Vagina (tissue), 2 donors: ENCODE results near the gene ZNF780B. TPM values are rescaled to one million over a fixed set of nuclear protein-coding genes. Genes with fewer than 3 reads are reported as not detected.

Source experiments
- DNase-seq, 2 donors: peaks; one replicate each; pipeline ENCODE4 v3.0.0-alpha.2; 2017; ENCODE audit errors: extremely low spot score in 2 of 2
- H3K27ac ChIP-seq: fragments of 200-600 bp; sonication (generic); one replicate; pipeline ENCODE4 v1.5.1; 2019
- H3K27me3 ChIP-seq: fragments of 200-600 bp; sonication (generic); one replicate; pipeline ENCODE4 v1.5.1; 2019
- H3K36me3 ChIP-seq, 2 donors: fragments of 200-600 bp; sonication (generic); one replicate each; pipeline ENCODE4 v1.5.1; 2017 to 2019
- H3K4me1 ChIP-seq: fragments of 200-600 bp; sonication (generic); one replicate; pipeline ENCODE4 v1.5.1; 2019
- H3K4me3 ChIP-seq, 2 donors: fragments of 200-600 bp; sonication (generic); 1 replicate in 1 of 2; 2 replicates in 1 of 2; pipeline ENCODE4 v1.5.1; 2016 to 2019
- H3K9me3 ChIP-seq: fragments of 200-600 bp; sonication (generic); one replicate; pipeline ENCODE4 v1.5.1; 2019
- POLR2A ChIP-seq, 2 donors: fragments of 450-650 bp; IDR thresholded peaks; one replicate each; pipeline ENCODE4 v1.6.1; 2017; ENCODE audit warnings: antibody characterized with exemption in 2 of 2, mild to moderate bottlenecking in 2 of 2, moderate library complexity in 2 of 2
- POLR2AphosphoS5 ChIP-seq, 2 donors: sonication (generic); formaldehyde crosslinking; IDR thresholded peaks; one replicate each; pipeline ENCODE4 v1.9.0; 2017; ENCODE audit warnings: antibody characterized with exemption in 2 of 2, mild to moderate bottlenecking in 2 of 2, low read depth in 1 of 2; ENCODE audit not compliant: insufficient read depth in 1 of 2
- intact Hi-C: fragments of 100-400 bp; cut with DNase I; formaldehyde crosslinking; loops from one replicate; pipeline ENCODE4 v1.15.1; 2023
- total RNA-seq: library from RNA; depleted of rRNA; stranded (reverse); fragments of >200 nt; gene quantifications from one replicate; pipeline ENCODE4 v1.2.3, GENCODE V29; 2016
- TF ChIP-seq, protein P1 (sequence below), 3 experiments: fragments of 450-650 bp in 2 of 3; fragments of 200-600 bp in 1 of 3; sonication (generic) in 1 of 3; IDR thresholded peaks; one replicate each; pipeline ENCODE4 v1.5.1; 2017 to 2019; ENCODE audit warnings: antibody characterized with exemption in 3 of 3, mild to moderate bottlenecking in 2 of 3, moderate library complexity in 2 of 3

Gene ZNF780B
- total RNA-seq, 1 donor from 2014 or later: 12.0 TPM

DNA sequence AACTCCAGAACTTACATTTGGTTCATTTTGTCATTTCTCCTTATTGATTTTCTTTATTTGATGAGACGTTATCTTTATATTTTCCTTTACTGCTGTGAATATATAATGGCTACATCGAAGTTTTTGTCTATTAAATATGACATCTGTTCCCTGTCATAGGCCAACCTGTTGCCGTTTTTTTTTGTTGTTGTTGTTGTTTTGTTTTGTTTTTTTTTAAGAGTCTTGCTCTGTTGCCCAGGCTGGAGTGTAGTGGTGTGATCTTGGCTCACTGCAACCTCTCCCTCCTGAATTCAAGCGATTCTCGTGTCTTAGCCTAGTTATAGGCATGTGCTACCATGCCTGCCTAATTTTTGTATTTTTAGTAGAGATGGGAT lies 29.4 kb downstream of the ZNF780B start:
- Histone ChIP-seq H3K4me1 (no peaks in the 10 kb centered on the region), H3K4me3 (no peak overlapping the region), H3K27ac (no peak overlapping the region), H3K27me3 (no peaks in the 10 kb centered on the region), H3K9me3 (peaks cover 61% of the 10 kb centered on the region), H3K36me3 (peaks cover 0 to 4% of the 10 kb centered on the region in 2 donors)
- TF ChIP-seq POLR2A (IDR thresholded peaks at IDR 0.05) (no peak), POLR2AphosphoS5 (IDR thresholded peaks at IDR 0.05; ENCODE audit: insufficient read depth in 1 of 2, low read depth in 1 of 2) (no peak)
- TF ChIP-seq, protein P1, sequence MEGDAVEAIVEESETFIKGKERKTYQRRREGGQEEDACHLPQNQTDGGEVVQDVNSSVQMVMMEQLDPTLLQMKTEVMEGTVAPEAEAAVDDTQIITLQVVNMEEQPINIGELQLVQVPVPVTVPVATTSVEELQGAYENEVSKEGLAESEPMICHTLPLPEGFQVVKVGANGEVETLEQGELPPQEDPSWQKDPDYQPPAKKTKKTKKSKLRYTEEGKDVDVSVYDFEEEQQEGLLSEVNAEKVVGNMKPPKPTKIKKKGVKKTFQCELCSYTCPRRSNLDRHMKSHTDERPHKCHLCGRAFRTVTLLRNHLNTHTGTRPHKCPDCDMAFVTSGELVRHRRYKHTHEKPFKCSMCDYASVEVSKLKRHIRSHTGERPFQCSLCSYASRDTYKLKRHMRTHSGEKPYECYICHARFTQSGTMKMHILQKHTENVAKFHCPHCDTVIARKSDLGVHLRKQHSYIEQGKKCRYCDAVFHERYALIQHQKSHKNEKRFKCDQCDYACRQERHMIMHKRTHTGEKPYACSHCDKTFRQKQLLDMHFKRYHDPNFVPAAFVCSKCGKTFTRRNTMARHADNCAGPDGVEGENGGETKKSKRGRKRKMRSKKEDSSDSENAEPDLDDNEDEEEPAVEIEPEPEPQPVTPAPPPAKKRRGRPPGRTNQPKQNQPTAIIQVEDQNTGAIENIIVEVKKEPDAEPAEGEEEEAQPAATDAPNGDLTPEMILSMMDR (IDR thresholded peaks at IDR 0.05): no peak
- intact Hi-C loops: no loop called here
- DNase-seq: no peak

DNA sequence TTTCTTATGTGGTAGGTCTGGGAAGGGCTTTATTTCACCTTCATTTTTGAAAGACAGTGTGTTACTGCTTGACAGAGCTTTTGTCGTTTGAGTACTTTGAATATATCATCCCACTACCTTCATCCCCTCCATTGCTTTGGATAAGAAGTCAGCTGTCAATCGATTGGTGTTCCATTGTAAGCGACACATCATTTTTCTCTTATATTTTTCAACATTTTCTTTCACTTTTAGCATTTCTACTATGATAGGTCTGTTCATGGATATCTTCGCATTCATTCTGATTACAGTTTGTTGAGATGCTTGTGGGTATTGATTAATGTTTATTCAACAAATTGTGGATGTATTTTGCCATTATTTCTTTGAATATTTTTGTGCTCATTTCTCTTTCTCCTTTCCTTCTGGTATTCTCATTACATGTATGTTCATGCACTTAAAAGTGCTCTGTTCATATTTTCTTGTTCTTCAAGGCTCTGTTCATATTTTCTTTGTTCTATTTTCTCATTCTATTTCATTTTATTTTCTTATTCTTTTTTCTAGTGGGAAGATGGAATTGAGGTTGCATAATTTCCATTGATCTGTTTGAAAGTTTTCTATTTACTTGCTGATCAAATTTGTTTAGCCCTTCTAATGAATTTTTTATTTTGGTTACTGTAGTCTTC lies 30.0 kb downstream of the ZNF780B start:
- no peak overlapping the region for H3K4me3 ChIP-seq
- no peak overlapping the region for H3K27ac ChIP-seq
- peaks cover 56% of the 10 kb centered on the region for H3K9me3 ChIP-seq
- no peaks in the 10 kb centered on the region for H3K4me1 ChIP-seq
- no peak for DNase-seq
- no peaks in the 10 kb centered on the region for H3K36me3 ChIP-seq
- intact Hi-C loops: no loop called here
- TF ChIP-seq POLR2A (IDR thresholded peaks at IDR 0.05): no peak
- no peaks in the 10 kb centered on the region for H3K27me3 ChIP-seq

DNA sequence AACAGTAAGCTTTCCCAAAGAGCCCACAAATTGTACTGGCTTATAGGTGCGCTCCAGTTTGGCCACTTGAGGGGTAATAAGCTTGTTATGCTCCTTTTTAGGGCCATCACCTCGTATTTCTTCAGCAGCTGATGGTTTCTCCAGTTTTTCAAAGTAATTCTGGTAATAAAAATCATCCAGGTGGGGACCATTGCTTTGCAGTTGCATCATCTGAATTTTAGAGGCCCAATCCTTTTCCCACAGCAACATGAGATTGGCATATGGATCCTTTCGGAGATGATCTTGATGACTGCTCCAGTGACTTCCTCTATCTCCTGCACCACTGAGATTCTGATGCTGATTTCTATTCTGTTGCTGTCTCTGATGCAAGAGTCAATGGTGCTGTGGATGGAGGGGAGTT lies 32.1 kb downstream of the ZNF780B start:
- no peaks in the 10 kb centered on the region for H3K27me3 ChIP-seq
- no peak overlapping the region for H3K27ac ChIP-seq
- no peaks in the 10 kb centered on the region for H3K36me3 ChIP-seq
- intact Hi-C loops: no loop called here
- TF ChIP-seq POLR2A (IDR thresholded peaks at IDR 0.05) (no peak), POLR2AphosphoS5 (IDR thresholded peaks at IDR 0.05; ENCODE audit: insufficient read depth in 1 of 2, low read depth in 1 of 2) (no peak)
- TF ChIP-seq, protein P1 (IDR thresholded peaks at IDR 0.05): no peak
- H3K9me3 ChIP-seq: peaks cover 37% of the 10 kb centered on the region
- no peak overlapping the region for H3K4me3 ChIP-seq
- no peak for DNase-seq
- no peaks in the 10 kb centered on the region for H3K4me1 ChIP-seq

DNA sequence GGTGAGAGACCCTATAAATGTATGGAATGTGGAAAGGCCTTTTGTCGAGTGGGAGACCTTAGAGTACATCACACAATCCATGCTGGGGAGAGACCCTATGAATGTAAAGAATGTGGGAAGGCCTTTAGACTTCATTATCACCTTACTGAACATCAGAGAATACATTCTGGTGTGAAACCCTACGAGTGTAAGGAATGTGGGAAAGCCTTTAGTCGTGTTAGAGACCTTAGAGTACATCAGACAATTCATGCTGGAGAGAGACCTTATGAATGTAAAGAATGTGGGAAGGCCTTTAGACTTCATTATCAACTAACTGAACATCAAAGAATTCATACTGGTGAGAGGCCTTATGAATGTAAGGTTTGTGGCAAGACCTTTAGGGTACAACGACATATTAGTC lies 42.0 kb downstream of the ZNF780B start:
- Histone ChIP-seq H3K4me1 (no peaks in the 10 kb centered on the region), H3K4me3 (no peak overlapping the region), H3K27ac (no peak overlapping the region), H3K9me3 (peaks cover 32% of the 10 kb centered on the region), H3K27me3 (no peaks in the 10 kb centered on the region), H3K36me3 (peaks cover 3 to 55% of the 10 kb centered on the region in 2 donors)
- TF ChIP-seq POLR2AphosphoS5 (IDR thresholded peaks at IDR 0.05; ENCODE audit: insufficient read depth in 1 of 2, low read depth in 1 of 2): no peak
- no peak for TF ChIP-seq POLR2A (IDR thresholded peaks at IDR 0.05)
- TF ChIP-seq, protein P1 (IDR thresholded peaks at IDR 0.05): no peak
- DNase-seq: no peak
- intact Hi-C loops: no loop called here

DNA sequence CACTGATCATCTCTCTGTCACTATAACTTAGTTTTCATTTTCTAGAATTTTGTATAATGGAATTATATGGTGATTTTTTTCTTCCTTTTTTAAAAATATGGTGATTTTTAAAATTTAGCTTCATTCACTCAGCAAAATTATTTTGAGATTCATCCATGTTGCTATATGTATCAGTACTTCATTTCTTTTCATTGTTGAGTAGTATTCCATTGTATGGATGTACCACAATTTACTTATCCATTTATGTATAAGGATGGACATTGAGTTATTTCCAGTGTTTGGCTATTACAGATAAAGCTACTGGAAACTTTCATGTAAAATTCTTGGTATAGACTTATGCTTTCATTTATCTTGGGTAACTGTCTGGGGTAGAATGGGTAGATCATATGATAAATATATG lies 46.4 kb downstream of the ZNF780B start:
- TF ChIP-seq, protein P1 (IDR thresholded peaks at IDR 0.05): no peak
- no peak for TF ChIP-seq POLR2A (IDR thresholded peaks at IDR 0.05)
- no peak for TF ChIP-seq POLR2AphosphoS5 (IDR thresholded peaks at IDR 0.05; ENCODE audit: insufficient read depth in 1 of 2, low read depth in 1 of 2)
- H3K27ac ChIP-seq: no peak overlapping the region
- H3K4me3 ChIP-seq: no peak overlapping the region
- H3K9me3 ChIP-seq: peaks cover 10% of the 10 kb centered on the region
- peaks cover 3 to 67% of the 10 kb centered on the region in 2 donors for H3K36me3 ChIP-seq
- intact Hi-C loops: no loop called here
- H3K27me3 ChIP-seq: no peaks in the 10 kb centered on the region
- no peaks in the 10 kb centered on the region for H3K4me1 ChIP-seq
- no peak for DNase-seq
